Measurements from ENCODE around the gene KRTAP4-2. TPM values are rescaled to one million over a fixed set of nuclear protein-coding genes. Genes with fewer than 3 reads are reported as not detected.
"Not testable (repeated sequence)": the region's sequence is repeated elsewhere in the genome, so short reads cannot be mapped to it uniquely, and the experiment has no call there.

The KRTAP4-2 gene
- polyA plus RNA-seq (2012; rRNA removed): not detected in 2 replicates
- not detected in 2 replicates for polyA plus RNA-seq (2012; cell fraction: cytosol; rRNA removed)
- polyA plus RNA-seq (2012; cell fraction: nucleus; rRNA removed): not detected in 2 replicates

GRCh38 chr17:41177727-41178271 lies at the start of gene KRTAP4-2:
TSS of gene KRTAP4-2 (minus strand) at chr17:41178221. CDS start at chr17:41178164, 57 bp downstream.
- no peak within 1 kb of the TSS for H2AFZ ChIP-seq (ENCODE audit: low read depth)
- no peak for DNase-seq
- no peak within 1 kb of the TSS for H3K9ac ChIP-seq
- H3K79me2 ChIP-seq (ENCODE audit: insufficient read depth): no peaks in the 10 kb centered on the region
- no peaks in the 10 kb centered on the region for H3K9me2 ChIP-seq
- peaks cover 34% of the 10 kb centered on the region for H3K27me3 ChIP-seq (ENCODE audit: insufficient read depth)
- ChIA-PET POLR2A (no interaction called here), CTCF (no interaction called here)
- no peak within 1 kb of the TSS for H3K27ac ChIP-seq (ENCODE audit: low read depth in 2 of 2, low read length in 1 of 2)
- H3K36me3 ChIP-seq (replicated peaks in 1 of 2; ENCODE audit: control insufficient read depth in 1 of 2, insufficient read depth in 2 of 2, low read length in 1 of 2): no peaks in the 10 kb centered on the region
- H3K4me1 ChIP-seq (ENCODE audit: control insufficient read depth in 1 of 2, insufficient read depth in 2 of 2, low read depth in 1 of 2, low read length in 1 of 2): no peaks in the 10 kb centered on the region
- H3K9me3 ChIP-seq: no peaks in the 10 kb centered on the region
- H3K4me2 ChIP-seq: no peak within 1 kb of the TSS
- H3F3A ChIP-seq (replicated peaks; ENCODE audit: insufficient read depth): no peaks in the 10 kb centered on the region
- H3K4me3 ChIP-seq (ENCODE audit: low read depth in 2 of 2, low read length in 1 of 2): no peak within 1 kb of the TSS
- no peaks in the 10 kb centered on the region for H4K20me1 ChIP-seq (ENCODE audit: insufficient read depth)
- WGBS (ENCODE audit: low lambda C conversion rate): 15% methylated on average over 2 of the region's 7 CpGs
- no peak for TF ChIP-seq NFIC (IDR thresholded peaks at IDR 0.05; ENCODE audit: borderline replicate concordance)
- TF ChIP-seq JUND (IDR thresholded peaks at IDR 0.05): no peak
- TF ChIP-seq, protein P1, sequence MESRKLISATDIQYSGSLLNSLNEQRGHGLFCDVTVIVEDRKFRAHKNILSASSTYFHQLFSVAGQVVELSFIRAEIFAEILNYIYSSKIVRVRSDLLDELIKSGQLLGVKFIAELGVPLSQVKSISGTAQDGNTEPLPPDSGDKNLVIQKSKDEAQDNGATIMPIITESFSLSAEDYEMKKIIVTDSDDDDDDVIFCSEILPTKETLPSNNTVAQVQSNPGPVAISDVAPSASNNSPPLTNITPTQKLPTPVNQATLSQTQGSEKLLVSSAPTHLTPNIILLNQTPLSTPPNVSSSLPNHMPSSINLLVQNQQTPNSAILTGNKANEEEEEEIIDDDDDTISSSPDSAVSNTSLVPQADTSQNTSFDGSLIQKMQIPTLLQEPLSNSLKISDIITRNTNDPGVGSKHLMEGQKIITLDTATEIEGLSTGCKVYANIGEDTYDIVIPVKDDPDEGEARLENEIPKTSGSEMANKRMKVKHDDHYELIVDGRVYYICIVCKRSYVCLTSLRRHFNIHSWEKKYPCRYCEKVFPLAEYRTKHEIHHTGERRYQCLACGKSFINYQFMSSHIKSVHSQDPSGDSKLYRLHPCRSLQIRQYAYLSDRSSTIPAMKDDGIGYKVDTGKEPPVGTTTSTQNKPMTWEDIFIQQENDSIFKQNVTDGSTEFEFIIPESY (IDR thresholded peaks at IDR 0.05; ENCODE audit: borderline replicate concordance, low read depth): no peak
- TF ChIP-seq TAF1 (IDR thresholded peaks at IDR 0.05; ENCODE audit: borderline replicate concordance, low read depth, low read length): no peak
- TF ChIP-seq MAX (IDR thresholded peaks at IDR 0.05; ENCODE audit: low read depth): no peak
- no peak for TF ChIP-seq POLR2AphosphoS5 (IDR thresholded peaks at IDR 0.05; ENCODE audit: low read depth, low read length)
- no peak for TF ChIP-seq RCOR1 (IDR thresholded peaks at IDR 0.05; ENCODE audit: low read length)
- TF ChIP-seq, protein P2, sequence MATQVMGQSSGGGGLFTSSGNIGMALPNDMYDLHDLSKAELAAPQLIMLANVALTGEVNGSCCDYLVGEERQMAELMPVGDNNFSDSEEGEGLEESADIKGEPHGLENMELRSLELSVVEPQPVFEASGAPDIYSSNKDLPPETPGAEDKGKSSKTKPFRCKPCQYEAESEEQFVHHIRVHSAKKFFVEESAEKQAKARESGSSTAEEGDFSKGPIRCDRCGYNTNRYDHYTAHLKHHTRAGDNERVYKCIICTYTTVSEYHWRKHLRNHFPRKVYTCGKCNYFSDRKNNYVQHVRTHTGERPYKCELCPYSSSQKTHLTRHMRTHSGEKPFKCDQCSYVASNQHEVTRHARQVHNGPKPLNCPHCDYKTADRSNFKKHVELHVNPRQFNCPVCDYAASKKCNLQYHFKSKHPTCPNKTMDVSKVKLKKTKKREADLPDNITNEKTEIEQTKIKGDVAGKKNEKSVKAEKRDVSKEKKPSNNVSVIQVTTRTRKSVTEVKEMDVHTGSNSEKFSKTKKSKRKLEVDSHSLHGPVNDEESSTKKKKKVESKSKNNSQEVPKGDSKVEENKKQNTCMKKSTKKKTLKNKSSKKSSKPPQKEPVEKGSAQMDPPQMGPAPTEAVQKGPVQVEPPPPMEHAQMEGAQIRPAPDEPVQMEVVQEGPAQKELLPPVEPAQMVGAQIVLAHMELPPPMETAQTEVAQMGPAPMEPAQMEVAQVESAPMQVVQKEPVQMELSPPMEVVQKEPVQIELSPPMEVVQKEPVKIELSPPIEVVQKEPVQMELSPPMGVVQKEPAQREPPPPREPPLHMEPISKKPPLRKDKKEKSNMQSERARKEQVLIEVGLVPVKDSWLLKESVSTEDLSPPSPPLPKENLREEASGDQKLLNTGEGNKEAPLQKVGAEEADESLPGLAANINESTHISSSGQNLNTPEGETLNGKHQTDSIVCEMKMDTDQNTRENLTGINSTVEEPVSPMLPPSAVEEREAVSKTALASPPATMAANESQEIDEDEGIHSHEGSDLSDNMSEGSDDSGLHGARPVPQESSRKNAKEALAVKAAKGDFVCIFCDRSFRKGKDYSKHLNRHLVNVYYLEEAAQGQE (IDR thresholded peaks at IDR 0.05; ENCODE audit: low read depth, low read length): no peak
- TF ChIP-seq GABPA (IDR thresholded peaks at IDR 0.05; ENCODE audit: low read depth): no peak
- no peak for TF ChIP-seq TEAD4 (IDR thresholded peaks at IDR 0.05; ENCODE audit: borderline replicate concordance, insufficient read depth)

DNA sequence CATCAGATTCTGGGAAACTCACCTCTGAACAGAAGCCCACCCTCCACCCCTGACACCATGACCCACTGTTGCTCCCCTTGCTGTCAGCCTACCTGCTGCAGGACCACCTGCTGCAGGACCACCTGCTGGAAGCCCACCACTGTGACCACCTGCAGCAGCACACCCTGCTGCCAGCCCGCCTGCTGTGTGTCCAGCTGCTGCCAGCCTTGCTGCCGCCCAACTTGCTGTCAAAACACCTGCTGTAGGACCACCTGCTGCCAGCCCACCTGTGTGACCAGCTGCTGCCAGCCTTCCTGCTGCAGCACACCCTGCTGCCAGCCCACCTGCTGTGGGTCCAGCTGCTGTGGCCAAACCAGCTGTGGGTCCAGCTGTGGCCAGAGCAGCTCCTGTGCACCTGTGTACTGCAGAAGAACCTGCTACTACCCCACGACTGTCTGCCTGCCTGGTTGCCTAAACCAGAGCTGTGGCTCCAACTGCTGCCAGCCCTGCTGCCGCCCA lies 48.6 kb upstream of the KRTAP4-2 start, which contains the start of gene KRTAP9-2:
KRTAP9-2 (plus strand) TSS at position 51 of the 498 bp plus-strand sequence; CDS start at position 58, 7 bp downstream.
- H3F3A ChIP-seq (replicated peaks; ENCODE audit: insufficient read depth); H3K4me2 ChIP-seq; H3K36me3 ChIP-seq (replicated peaks in 1 of 2; ENCODE audit: control insufficient read depth in 1 of 2, insufficient read depth in 2 of 2, low read length in 1 of 2); H3K4me1 ChIP-seq (ENCODE audit: control insufficient read depth in 1 of 2, insufficient read depth in 2 of 2, low read depth in 1 of 2, low read length in 1 of 2); H3K9me3 ChIP-seq; DNase-seq; H4K20me1 ChIP-seq (ENCODE audit: insufficient read depth); H3K27ac ChIP-seq (ENCODE audit: low read depth in 2 of 2, low read length in 1 of 2); H3K79me2 ChIP-seq (ENCODE audit: insufficient read depth); POLR2A ChIA-PET; H2AFZ ChIP-seq (ENCODE audit: low read depth); H3K9ac ChIP-seq; CTCF ChIA-PET; H3K9me2 ChIP-seq; H3K4me3 ChIP-seq (ENCODE audit: low read depth in 2 of 2, low read length in 1 of 2): not testable (repeated sequence)
- peaks cover 22% of the 10 kb centered on the region; the same call in 1 of the 2 replicates for H3K27me3 ChIP-seq (ENCODE audit: insufficient read depth)
- WGBS (ENCODE audit: low lambda C conversion rate): no CpG with 5 or more reads among the region's 4 CpGs

All from SK-N-SH (cell line).